Chondrocyte (in vitro differentiated cells): ENCODE measurements around the gene CHRD. TPM values are rescaled to one million over a fixed set of nuclear protein-coding genes. Genes with fewer than 3 reads are reported as not detected.

Experiments used
- DNase-seq: peaks from one replicate; pipeline ENCODE4 v3.0.0; 2021; ENCODE audit warnings: mixed read lengths, low spot score
- H3K27ac Mint-ChIP-seq: one replicate; pipeline ENCODE4 v1.8.0; 2021; ENCODE audit warnings: mild to moderate bottlenecking, moderate library complexity, mixed read lengths; ENCODE audit not compliant: unreplicated experiment
- H3K27me3 Mint-ChIP-seq: 2 replicates; pipeline ENCODE4 v1.8.0; 2021; ENCODE audit warnings: low read depth, mixed read lengths
- H3K36me3 Mint-ChIP-seq: 2 replicates; pipeline ENCODE4 v1.8.0; 2021; ENCODE audit warnings: low read depth, mixed read lengths
- H3K4me1 Mint-ChIP-seq: 2 replicates; pipeline ENCODE4 v1.8.0; 2021; ENCODE audit warnings: low read depth, mild to moderate bottlenecking, mixed read lengths
- H3K4me3 Mint-ChIP-seq: one replicate; pipeline ENCODE4 v1.8.0; 2021; ENCODE audit warnings: mild to moderate bottlenecking, moderate library complexity, mixed read lengths; ENCODE audit not compliant: unreplicated experiment
- H3K9me3 Mint-ChIP-seq: 2 replicates; pipeline ENCODE4 v1.8.0; 2021; ENCODE audit warnings: low read depth, mixed read lengths
- CTCF ChIP-seq: fragments of 200-600 bp; sonication (generic); IDR thresholded peaks from 2 replicates; pipeline ENCODE4 v1.5.0; 2021; ENCODE audit warnings: antibody characterized with exemption, mild to moderate bottlenecking, moderate library complexity
- total RNA-seq: library from RNA; stranded (reverse); gene quantifications from 3 replicates; pipeline ENCODE4 v1.2.1, GENCODE V29; 2021

CHRD gene
- total RNA-seq, 1 donor from 2014 or later: 1.5 TPM

GRCh38 chr3:184355261-184356040, 24.4 kb upstream of the CHRD start:
- Mint-ChIP-seq H3K9me3 (no peaks in the 10 kb centered on the region), H3K4me3 (no peak overlapping the region), H3K27ac (no peak overlapping the region), H3K4me1 (peaks cover 7% of the 10 kb centered on the region), H3K27me3 (no peaks in the 10 kb centered on the region), H3K36me3 (peaks cover 9% of the 10 kb centered on the region)
- no peak for DNase-seq
- no peak for TF ChIP-seq CTCF

- Mint-ChIP-seq H3K4me3 (no peak overlapping the region), H3K9me3 (no peaks in the 10 kb centered on the region), H3K36me3 (peaks cover 7% of the 10 kb centered on the region), H3K27ac (no peak overlapping the region), H3K27me3 (no peaks in the 10 kb centered on the region), H3K4me1 (peaks cover 12% of the 10 kb centered on the region)
- TF ChIP-seq CTCF: no peak
- DNase-seq: no peak
Measured at GRCh38 chr3:184357248-184358123, 22.4 kb upstream of the CHRD start.

- Mint-ChIP-seq H3K27me3 (no peaks in the 10 kb centered on the region), H3K4me1 (peaks cover 13% of the 10 kb centered on the region), H3K4me3 (no peak overlapping the region), H3K27ac (no peak overlapping the region), H3K36me3 (peaks cover 7% of the 10 kb centered on the region), H3K9me3 (no peaks in the 10 kb centered on the region)
- no peak for TF ChIP-seq CTCF
- DNase-seq: peak; percentile 84
Measured at GRCh38 chr3:184358124-184358767, 21.6 kb upstream of the CHRD start.

- H3K4me1 Mint-ChIP-seq: peaks cover 15% of the 10 kb centered on the region
- no peak overlapping the region for H3K27ac Mint-ChIP-seq
- no peak for TF ChIP-seq CTCF
- no peaks in the 10 kb centered on the region for H3K27me3 Mint-ChIP-seq
- H3K9me3 Mint-ChIP-seq: no peaks in the 10 kb centered on the region
- no peak for DNase-seq
- no peak overlapping the region for H3K4me3 Mint-ChIP-seq
- peaks cover 7% of the 10 kb centered on the region for H3K36me3 Mint-ChIP-seq
Measured at GRCh38 chr3:184358921-184359350, 20.9 kb upstream of the CHRD start.

- Mint-ChIP-seq H3K9me3 (no peaks in the 10 kb centered on the region), H3K27me3 (no peaks in the 10 kb centered on the region), H3K27ac (no peak overlapping the region), H3K36me3 (peaks cover 7% of the 10 kb centered on the region), H3K4me3 (no peak overlapping the region), H3K4me1 (peaks cover 20% of the 10 kb centered on the region)
- no peak for DNase-seq
- TF ChIP-seq CTCF: no peak
Measured at GRCh38 chr3:184359610-184360009, 20.2 kb upstream of the CHRD start.
